Islet precursor cell (in vitro differentiated cells): ENCODE data around the gene ATE1.
"Not testable (repeated sequence)": the region's sequence is repeated elsewhere in the genome, so short reads cannot be mapped to it uniquely, and the experiment has no call there.

ENCODE experiments used
- DNase-seq: peaks from one replicate; pipeline ENCODE4 v3.0.0-alpha.2; 2018

Gene ATE1

DNA sequence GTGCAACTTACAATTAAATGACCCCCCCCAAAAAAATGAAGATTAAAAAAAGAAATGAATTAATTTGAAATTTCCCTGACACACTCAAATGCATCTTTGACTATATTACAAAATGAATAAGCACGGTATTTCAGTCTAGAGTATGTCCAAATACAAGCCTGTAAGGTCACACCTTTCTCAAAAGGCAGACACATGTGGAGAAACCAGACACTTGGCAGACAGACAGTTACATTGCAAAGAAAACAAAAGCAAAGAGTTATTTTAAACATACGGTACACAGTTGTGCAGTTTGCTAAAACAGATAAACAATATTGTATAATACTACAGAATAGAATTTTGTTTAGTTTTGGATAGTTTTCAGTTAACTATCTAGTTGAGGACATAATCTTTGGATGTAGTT is 153.0 kb downstream of the ATE1 start:
- no peak for DNase-seq

- DNase-seq: no peak
These were observed 153.4 kb downstream of the ATE1 start for GRCh38 chr10:121774404-121774803.

GRCh38 chr10:121772884-121773283 is 154.9 kb downstream of the ATE1 start:
- DNase-seq: no peak

DNA sequence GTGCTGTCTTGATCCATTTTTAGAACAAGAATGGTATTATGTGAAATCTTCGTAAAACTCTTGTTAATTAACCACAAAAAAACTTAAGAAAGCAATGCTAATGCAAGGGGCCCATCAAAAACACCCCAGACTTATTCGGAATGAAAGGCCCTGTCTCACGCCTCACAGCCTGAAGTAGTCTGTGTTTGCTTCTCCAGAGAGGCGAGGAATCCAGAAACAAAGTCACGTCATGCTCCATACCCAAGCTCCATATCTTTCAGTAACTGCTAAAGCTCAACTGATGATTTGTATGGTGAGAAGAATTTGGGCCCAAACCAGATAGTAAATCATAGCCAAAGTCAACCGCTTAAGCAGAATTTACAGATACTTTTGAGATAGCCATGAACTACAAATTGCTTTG is 155.4 kb downstream of the ATE1 start:
- no peak for DNase-seq

DNA sequence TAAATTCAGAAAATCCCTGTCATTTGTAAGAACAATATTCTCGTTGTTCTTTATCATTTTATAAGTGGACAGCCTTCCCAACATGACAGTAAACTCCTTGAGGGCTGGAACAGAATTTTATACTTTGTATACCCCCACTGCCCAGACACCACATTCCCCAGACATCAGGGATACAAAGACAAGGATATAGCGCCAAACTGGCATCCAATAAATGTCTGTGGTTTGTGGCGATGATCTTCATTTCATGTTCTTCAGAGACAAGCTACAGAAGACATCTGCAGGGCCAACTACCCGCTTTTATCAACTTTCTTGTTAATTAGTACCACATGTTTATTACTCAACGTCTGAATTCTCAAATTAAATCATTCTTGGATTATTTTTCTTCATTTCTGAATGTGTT is 155.9 kb downstream of the ATE1 start:
- no peak for DNase-seq

- DNase-seq: no peak
These were observed 161.4 kb downstream of the ATE1 start for GRCh38 chr10:121766426-121766825.

DNA sequence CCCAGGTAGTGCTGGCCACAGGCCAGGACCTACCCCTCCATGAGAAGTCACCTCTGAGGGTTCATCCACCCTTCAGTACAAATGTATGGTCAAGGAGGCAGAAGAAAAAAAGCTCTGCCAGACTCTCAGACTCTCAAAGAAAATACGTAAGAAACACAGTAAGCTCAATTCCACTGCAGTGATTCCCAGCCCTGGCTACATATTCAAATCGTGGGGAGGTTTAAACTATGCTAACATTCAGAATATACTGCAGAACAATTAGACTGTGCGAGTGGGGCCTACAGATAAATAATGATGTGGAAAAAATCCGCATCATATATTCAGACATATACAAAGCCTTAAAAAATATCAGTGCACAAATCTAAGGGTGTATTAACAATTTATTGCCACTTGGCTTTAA is 162.6 kb downstream of the ATE1 start:
- no peak for DNase-seq

- DNase-seq: no peak
These were observed 163.4 kb downstream of the ATE1 start for GRCh38 chr10:121764233-121764942.

DNA sequence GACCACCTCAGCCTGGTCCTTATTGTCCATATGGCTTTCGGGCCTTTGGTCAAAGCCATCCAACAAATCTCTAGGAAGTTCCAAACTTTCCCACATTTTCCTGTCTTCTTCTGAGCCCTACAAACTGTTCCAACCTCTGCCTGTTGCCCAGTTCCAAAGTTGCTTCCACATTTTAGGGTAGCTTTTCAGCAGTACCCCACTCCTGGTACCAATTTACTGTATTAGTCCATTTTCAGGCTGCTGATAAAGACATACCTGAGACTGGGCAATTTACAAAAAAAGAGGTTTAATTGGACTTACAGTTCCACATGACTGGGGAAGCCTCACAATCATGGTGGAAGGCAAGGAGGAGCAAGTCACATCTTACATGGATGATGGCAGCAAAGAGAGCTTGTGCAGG is 170.6 kb downstream of the ATE1 start:
- DNase-seq: not testable (repeated sequence)

DNA sequence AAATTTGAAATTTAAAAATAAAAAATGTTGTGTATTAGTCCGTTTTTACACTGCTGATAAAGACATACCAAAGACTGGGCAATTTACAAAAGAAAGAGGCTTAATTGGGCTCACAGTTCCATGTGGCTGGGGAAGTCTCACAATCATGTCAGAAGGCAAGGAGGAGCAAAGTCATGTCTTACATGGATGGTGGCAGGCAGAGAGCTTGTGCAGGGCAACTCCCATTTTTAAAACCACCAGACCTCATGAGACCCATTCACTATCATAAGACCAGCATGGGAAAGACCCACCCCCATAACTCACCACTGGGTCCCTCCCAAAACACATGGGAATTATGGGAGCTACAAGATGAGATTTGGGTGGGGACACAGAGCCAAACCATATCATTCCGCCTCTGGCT is 172.3 kb downstream of the ATE1 start:
- DNase-seq: not testable (repeated sequence)

DNA sequence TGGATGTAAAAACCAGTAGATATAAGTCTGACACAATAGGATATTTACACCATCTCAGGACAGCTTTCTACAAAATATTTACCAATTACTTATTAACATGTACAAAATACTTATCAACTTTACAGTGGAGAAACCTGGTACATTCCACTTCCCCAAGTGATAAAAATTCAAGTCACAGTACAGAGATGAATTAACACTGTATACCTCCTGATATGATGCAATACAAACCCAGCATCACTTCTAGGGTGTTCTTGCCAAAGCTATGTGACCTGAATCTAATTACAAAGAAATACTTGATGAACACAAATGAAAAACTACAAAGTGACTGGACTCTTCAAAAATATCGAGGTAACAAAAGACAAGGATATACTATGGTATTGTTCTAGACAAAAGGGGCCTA is 173.2 kb downstream of the ATE1 start:
- no peak for DNase-seq

DNA sequence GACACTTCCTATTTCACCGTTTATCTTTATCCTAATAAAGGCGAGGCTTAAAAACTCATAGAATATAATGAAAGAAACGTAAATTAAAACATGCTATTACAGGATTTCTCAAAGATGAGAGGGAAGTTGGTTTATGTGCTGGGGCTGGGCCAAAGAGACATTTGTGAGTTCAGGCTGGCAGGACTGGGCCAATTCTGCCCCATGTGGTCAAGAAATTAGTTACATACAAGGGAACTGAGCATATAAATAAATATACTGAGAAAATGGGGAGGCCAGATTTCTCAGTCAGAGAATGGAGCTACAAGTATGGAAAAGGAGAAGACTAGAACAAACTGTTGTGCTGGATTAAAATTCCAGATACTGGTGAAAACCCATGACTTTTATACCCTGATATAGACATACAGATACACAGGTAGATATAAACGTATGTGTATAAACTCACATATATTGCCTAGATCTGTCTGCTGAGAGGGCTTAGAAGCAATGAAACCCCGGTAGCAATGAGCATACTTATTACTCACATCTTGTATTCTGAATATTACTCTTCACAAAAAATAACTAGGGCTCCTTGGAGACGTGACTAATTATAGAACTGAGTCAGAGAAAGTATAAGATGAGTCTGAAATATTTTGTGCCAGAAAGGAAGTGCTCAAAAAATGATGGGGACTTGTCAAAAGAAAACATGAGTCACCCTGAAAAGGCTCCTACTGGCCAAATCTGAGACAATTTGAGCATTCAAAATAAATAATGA is 173.9 kb downstream of the ATE1 start:
- DNase-seq: no peak

DNA sequence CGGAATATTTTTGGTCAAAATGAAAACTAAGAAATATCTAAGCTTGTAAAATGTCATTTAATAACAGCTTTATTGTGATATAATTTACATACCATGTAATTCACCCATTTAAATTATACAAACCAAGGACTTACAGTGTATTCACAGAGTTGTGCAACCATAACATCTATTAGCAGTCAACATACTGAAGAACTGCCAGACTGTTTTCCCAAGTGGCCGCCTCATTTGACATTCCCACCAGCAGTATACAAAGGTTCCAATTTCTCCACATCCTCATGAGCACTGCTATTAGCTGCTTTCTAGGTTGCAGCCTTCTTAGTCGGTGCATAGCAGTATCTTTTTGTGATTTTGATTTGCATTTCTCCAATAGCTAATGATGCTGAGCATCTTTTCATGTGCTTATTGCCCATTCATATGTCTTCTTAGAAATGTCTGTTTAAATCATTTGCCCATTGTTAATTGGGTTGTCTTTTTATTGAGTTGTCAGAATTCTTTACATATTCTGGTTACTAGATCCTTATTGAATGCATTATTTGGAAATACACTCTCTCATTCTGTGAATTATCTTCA is 176.6 kb downstream of the ATE1 start:
- DNase-seq: no peak

- no peak for DNase-seq
These were observed 180.6 kb downstream of the ATE1 start for GRCh38 chr10:121747163-121747775.

DNA sequence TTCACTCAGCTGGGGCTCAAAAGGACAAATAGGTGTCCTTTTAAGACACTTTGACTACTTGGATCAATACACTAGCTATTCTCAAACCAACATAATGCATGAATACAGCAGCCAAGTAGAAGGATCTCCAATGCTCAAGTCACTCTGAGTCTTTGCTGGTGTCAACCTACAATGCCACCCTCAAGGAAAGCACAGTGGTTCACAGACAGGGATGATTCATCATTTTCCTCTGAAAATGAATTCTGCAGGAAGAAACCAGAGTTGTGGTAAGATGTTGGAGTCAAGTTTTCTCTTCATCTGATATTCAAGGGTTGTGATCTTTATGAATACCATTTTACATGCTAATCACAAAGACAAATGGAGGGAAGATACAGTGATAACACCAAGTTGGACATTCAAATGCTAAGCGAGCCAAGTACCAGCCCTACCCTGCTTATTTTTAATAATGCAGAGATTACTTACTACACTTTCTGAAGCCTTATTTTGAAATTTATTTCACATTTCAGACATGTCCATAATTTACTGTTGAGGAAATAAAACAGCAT is 186.5 kb downstream of the ATE1 start:
- no peak for DNase-seq

- DNase-seq: no peak
These were observed 187.8 kb downstream of the ATE1 start for GRCh38 chr10:121740069-121740468.

GRCh38 chr10:121739114-121739513 is 188.7 kb downstream of the ATE1 start:
- DNase-seq: no peak

- DNase-seq: no peak
These were observed 191.3 kb downstream of the ATE1 start for GRCh38 chr10:121736315-121737130.

- no peak for DNase-seq
These were observed 192.6 kb downstream of the ATE1 start for GRCh38 chr10:121735263-121735662.

DNA sequence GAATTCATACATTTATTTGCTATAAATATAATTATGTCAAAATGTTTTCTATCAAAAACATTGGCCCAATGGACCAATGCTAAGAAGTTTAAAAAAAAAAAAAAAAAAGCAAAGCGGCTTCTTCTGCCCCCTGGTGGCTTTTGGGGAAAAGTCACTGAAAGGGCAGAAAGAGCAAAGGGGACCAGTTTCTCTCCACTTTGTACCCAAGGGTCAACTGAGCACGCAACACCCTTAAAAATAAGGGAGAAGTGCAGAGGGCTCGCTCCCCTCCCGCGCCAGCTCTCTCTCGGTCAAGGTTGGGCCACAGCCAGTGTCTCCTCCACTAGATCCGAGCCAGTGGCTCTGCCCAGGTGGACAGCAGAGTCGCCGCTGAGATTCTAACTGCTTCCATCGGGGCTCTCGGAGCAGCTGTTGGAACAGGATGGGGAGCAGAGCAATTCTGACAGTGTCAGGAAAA is 193.2 kb downstream of the ATE1 start:
- DNase-seq: no peak

- DNase-seq: peak; percentile 58
These were observed 195.0 kb downstream of the ATE1 start for GRCh38 chr10:121732656-121733445.

DNA sequence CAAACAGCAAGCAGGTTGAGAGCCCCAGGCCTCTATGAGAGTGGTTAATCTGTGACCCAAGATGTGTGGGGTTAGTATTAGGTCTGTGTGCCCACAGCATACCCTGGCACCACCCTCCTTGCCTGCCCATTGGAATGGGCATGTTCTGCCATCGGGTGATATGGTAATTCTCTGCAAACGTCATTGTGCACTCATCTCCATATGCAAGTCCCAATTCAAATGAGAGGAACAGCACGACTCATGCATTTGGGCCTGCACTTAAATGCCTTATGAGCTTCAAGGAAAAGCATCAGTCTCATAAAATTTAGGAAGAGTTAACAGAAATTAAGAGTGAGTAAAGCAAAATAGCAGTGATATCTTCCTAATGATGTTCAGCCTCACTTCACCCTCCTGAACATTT is 195.7 kb downstream of the ATE1 start:
- DNase-seq: no peak
